Loucy (cell line): Measurements from ENCODE around the gene EMILIN3.

ENCODE experiments used
- H2AFZ ChIP-seq: fragments of 200-600 bp; sonication (generic); 2 replicates; pipeline ENCODE4 v1.6.0; 2016; ENCODE audit warnings: antibody characterized with exemption, mild to moderate bottlenecking, low read length, moderate library complexity
- H3F3A ChIP-seq: fragments of 200-600 bp; 2 replicates; pipeline ENCODE4 v1.6.0; 2016; ENCODE audit warnings: antibody characterized with exemption, low read depth, mild to moderate bottlenecking
- H3K27me3 ChIP-seq: fragments of 200-600 bp; sonication (generic); 2 replicates; pipeline ENCODE4 v1.6.1; 2014; ENCODE audit warnings: low read length, mild to moderate bottlenecking; ENCODE audit not compliant: insufficient read depth, poor library complexity, severe bottlenecking
- H3K36me3 ChIP-seq: fragments of 200-600 bp; sonication (generic); 2 replicates; pipeline ENCODE4 v1.6.1; 2016; ENCODE audit warnings: low read length; ENCODE audit not compliant: insufficient read depth
- H3K4me1 ChIP-seq: fragments of 200-600 bp; sonication (generic); 2 replicates; pipeline ENCODE4 v1.5.1; 2014; ENCODE audit warnings: low read length, mild to moderate bottlenecking; ENCODE audit not compliant: insufficient read depth, poor library complexity, severe bottlenecking
- H3K4me2 ChIP-seq: fragments of 200-600 bp; sonication (generic); 2 replicates; pipeline ENCODE4 v1.6.0; 2014; ENCODE audit warnings: antibody characterized with exemption, low read length, low read depth, mild to moderate bottlenecking; ENCODE audit not compliant: poor library complexity, severe bottlenecking
- H3K4me3 ChIP-seq: fragments of 200-600 bp; sonication (generic); 2 replicates; pipeline ENCODE4 v1.5.1; 2014; ENCODE audit warnings: low read length, mild to moderate bottlenecking, mixed read lengths; ENCODE audit not compliant: poor library complexity, severe bottlenecking
- H3K79me2 ChIP-seq: fragments of 200-600 bp; sonication (generic); 2 replicates; pipeline ENCODE4 v1.6.1; 2014; ENCODE audit warnings: low read length; ENCODE audit not compliant: insufficient read depth
- H3K9ac ChIP-seq: fragments of 200-600 bp; sonication (generic); 2 replicates; pipeline ENCODE4 v1.6.0; 2014; ENCODE audit warnings: mild to moderate bottlenecking, low read depth, low read length, moderate library complexity; ENCODE audit not compliant: poor library complexity, severe bottlenecking
- H3K9me2 ChIP-seq: fragments of 200-600 bp; sonication (generic); replicated peaks from 2 replicates; pipeline ENCODE4 v1.6.1; 2016; ENCODE audit warnings: low read depth, low read length, mixed read lengths
- H3K9me3 ChIP-seq: fragments of 200-600 bp; sonication (generic); 2 replicates; pipeline ENCODE4 v1.6.1; 2014; ENCODE audit warnings: mild to moderate bottlenecking, antibody characterized with exemption, low read length, low read depth; ENCODE audit not compliant: insufficient read depth
- H4K20me1 ChIP-seq: fragments of 200-600 bp; sonication (generic); 2 replicates; pipeline ENCODE4 v1.6.0; 2014; ENCODE audit warnings: antibody characterized with exemption, low read length, mild to moderate bottlenecking; ENCODE audit not compliant: insufficient read depth, poor library complexity, severe bottlenecking
- EZH2phosphoT487 ChIP-seq: fragments of 200-600 bp; IDR thresholded peaks from 2 replicates; pipeline ENCODE4 v1.6.1; 2018; ENCODE audit warnings: antibody characterized with exemption, mild to moderate bottlenecking, moderate library complexity, borderline replicate concordance
- TF ChIP-seq, protein P1 (sequence below): fragments of 200-600 bp; sonication (generic); conservative IDR thresholded peaks from 2 replicates; pipeline ENCODE4 v1.5.1; 2014; ENCODE audit warnings: mild to moderate bottlenecking, antibody characterized with exemption, low read length

The EMILIN3 gene

DNA sequence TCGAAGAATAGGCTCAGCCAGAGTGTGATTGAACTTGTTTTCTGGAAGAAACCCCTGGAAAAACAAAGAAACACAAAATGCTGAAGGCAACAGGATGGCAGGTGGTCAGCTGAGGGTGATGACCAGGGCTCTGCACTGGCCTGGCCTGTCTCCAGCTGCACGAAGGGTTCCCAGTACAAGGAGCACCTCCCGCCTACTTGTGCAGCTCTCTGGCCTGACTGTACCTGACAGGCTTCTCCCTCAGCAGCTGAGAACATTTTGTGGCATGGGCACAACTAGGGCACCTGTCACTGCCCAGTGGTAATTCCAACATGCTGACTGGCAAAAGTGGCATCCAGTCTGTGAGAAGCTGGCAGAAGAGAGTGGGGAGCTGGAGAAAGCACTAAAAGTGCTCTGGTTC, 38.8 kb upstream of the EMILIN3 start:
- H2AFZ ChIP-seq: no peak overlapping the region

DNA sequence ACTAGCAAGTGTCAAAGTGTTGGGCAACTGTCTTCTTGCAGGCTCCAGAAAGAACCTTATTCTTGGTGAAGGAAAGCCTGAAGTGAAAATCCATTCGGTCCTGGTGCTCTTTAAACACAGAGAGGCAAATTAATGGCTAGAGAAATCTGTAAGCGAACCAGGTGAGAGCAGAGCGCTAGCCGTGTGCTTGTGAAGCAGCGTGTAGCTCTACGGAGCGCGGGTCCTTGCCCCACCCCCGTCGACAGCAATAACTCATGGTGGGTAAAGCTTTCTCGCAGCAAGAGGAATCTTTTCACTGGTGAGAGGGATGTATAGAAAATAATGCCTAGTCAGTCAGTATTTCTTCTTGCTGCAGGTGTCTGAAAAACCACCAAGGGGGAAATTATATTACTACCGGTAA, 37.0 kb upstream of the EMILIN3 start:
- Histone ChIP-seq H3K4me1 (peaks cover 24% of the 10 kb centered on the region), H3K36me3 (peaks cover 39% of the 10 kb centered on the region; the same call in 1 of the 2 replicates), H3K9ac (no peak overlapping the region), H4K20me1 (no peaks in the 10 kb centered on the region), H2AFZ (no peak overlapping the region), H3F3A (peaks cover 8% of the 10 kb centered on the region), H3K4me2 (no peak overlapping the region), H3K9me2 (no peaks in the 10 kb centered on the region), H3K9me3 (no peaks in the 10 kb centered on the region), H3K27me3 (no peaks in the 10 kb centered on the region), H3K79me2 (no peaks in the 10 kb centered on the region), H3K4me3 (no peak overlapping the region)
- TF ChIP-seq, protein P1, sequence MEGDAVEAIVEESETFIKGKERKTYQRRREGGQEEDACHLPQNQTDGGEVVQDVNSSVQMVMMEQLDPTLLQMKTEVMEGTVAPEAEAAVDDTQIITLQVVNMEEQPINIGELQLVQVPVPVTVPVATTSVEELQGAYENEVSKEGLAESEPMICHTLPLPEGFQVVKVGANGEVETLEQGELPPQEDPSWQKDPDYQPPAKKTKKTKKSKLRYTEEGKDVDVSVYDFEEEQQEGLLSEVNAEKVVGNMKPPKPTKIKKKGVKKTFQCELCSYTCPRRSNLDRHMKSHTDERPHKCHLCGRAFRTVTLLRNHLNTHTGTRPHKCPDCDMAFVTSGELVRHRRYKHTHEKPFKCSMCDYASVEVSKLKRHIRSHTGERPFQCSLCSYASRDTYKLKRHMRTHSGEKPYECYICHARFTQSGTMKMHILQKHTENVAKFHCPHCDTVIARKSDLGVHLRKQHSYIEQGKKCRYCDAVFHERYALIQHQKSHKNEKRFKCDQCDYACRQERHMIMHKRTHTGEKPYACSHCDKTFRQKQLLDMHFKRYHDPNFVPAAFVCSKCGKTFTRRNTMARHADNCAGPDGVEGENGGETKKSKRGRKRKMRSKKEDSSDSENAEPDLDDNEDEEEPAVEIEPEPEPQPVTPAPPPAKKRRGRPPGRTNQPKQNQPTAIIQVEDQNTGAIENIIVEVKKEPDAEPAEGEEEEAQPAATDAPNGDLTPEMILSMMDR: no peak
- TF ChIP-seq EZH2phosphoT487: no peak

More for the DNA sequence above, 38.8 kb upstream of the EMILIN3 start:
- no peaks in the 10 kb centered on the region for H3K9me3 ChIP-seq
- no peaks in the 10 kb centered on the region for H3K79me2 ChIP-seq
- H3K4me2 ChIP-seq: no peak overlapping the region
- peaks cover 42% of the 10 kb centered on the region for H3K4me1 ChIP-seq
- H3K4me3 ChIP-seq: no peak overlapping the region
- peaks cover 47% of the 10 kb centered on the region for H3K36me3 ChIP-seq
- H3K27me3 ChIP-seq: no peaks in the 10 kb centered on the region
- no peaks in the 10 kb centered on the region for H3K9me2 ChIP-seq
- no peak for TF ChIP-seq EZH2phosphoT487
- TF ChIP-seq, protein P1: no peak
- peaks cover 15% of the 10 kb centered on the region for H3F3A ChIP-seq
- no peaks in the 10 kb centered on the region for H4K20me1 ChIP-seq
- H3K9ac ChIP-seq: no peak overlapping the region

DNA sequence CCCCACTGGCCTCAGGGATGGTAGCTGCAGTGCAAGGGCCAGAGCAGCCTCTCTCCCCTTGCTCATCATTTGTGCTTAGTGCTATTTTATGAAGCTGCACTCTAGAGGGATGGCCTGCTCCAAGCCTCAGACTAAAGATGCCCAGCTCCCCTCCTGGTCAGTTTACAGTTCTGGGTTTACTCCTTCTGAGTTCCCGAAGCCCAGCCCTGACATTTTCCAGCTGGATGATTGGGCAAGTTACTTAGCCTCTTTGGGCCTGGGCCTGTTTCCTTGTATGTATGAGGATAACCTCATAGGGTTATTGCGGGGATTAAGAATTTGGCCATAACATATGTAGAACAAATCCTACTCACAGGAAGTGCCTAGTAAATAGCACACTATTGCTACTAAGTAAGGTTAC, 31.8 kb upstream of the EMILIN3 start:
- TF ChIP-seq, protein P1: no peak
- TF ChIP-seq EZH2phosphoT487: no peak

More for the DNA sequence above, 31.8 kb upstream of the EMILIN3 start:
- H3K4me1 ChIP-seq: no peaks in the 10 kb centered on the region
- H3K79me2 ChIP-seq: no peaks in the 10 kb centered on the region
- H3K9me2 ChIP-seq: no peaks in the 10 kb centered on the region
- H3K9me3 ChIP-seq: no peaks in the 10 kb centered on the region
- no peaks in the 10 kb centered on the region for H3F3A ChIP-seq
- H4K20me1 ChIP-seq: no peaks in the 10 kb centered on the region
- H3K36me3 ChIP-seq: peaks cover 5% of the 10 kb centered on the region; the same call in 1 of the 2 replicates
- H3K4me3 ChIP-seq: no peak overlapping the region
- H2AFZ ChIP-seq: no peak overlapping the region
- H3K4me2 ChIP-seq: no peak overlapping the region
- H3K27me3 ChIP-seq: no peaks in the 10 kb centered on the region
- no peak overlapping the region for H3K9ac ChIP-seq
